ENCODE results near the gene KRTAP10-2. TPM values are rescaled to one million over a fixed set of nuclear protein-coding genes. Genes with fewer than 3 reads are reported as not detected.

KRTAP10-2 gene
- total RNA-seq, 1 experiment from 2014 or later, result not detected

GRCh38 chr21:44511938-44512275 lies 39.4 kb downstream of the KRTAP10-2 start:
- no peaks in the 10 kb centered on the region for H3K23me2 ChIP-seq (ENCODE audit: insufficient read length, low read depth, low read length, poor library complexity, severe bottlenecking)
- H3K27ac ChIP-seq (ENCODE audit: insufficient read length, low read depth, low read length), result no peak overlapping the region
- no peak overlapping the region for H3T11ph ChIP-seq (ENCODE audit: low read length)
- no peak overlapping the region for H4K5ac ChIP-seq (ENCODE audit: insufficient read length, low read depth, low read length)
- H4K91ac ChIP-seq (ENCODE audit: insufficient read length, low read depth, low read length), result no peak overlapping the region
- H3K9me3 Mint-ChIP-seq, result no peaks in the 10 kb centered on the region
- no peak overlapping the region for H3K27ac Mint-ChIP-seq
- peaks cover 0 to 6% of the 10 kb centered on the region in 2 experiments; a peak in 2 of 4 replicates for H3K4me1 Mint-ChIP-seq
- no peak overlapping the region for H3K56ac ChIP-seq (ENCODE audit: insufficient read length, low read depth, low read length)
- no peak overlapping the region for H3K23ac ChIP-seq (ENCODE audit: insufficient read length, low read depth, low read length)
- no peak overlapping the region for H2BK5ac ChIP-seq (ENCODE audit: insufficient read length, low read length)
- H3K4me3 Mint-ChIP-seq, result no peak overlapping the region
- no peaks in the 10 kb centered on the region for H3K27me3 Mint-ChIP-seq (ENCODE audit: low read depth)
- H2BK15ac ChIP-seq (ENCODE audit: low read depth, low read length), result no peak overlapping the region
- no peak overlapping the region for H2BK120ac ChIP-seq (ENCODE audit: low read depth, low read length, poor library complexity, severe bottlenecking)
- H3K9ac ChIP-seq (ENCODE audit: extremely low read depth, insufficient read length, low read length), result no peak overlapping the region
- H3K4ac ChIP-seq (ENCODE audit: low read depth, low read length), result no peak overlapping the region
- no CpG with 5 or more reads among the region's 8 CpGs for WGBS (ENCODE audit: extremely low coverage, insufficient read length, low lambda C conversion rate)
- no peaks in the 10 kb centered on the region for H3K9me3 ChIP-seq (ENCODE audit: control insufficient read depth, low read depth, low read length)
- H3K79me1 ChIP-seq (ENCODE audit: insufficient read depth, low read depth, low read length, poor library complexity, severe bottlenecking), result no peaks in the 10 kb centered on the region
- no peak overlapping the region for H4K8ac ChIP-seq (replicated peaks; ENCODE audit: insufficient read length, low read depth, low read length)
- no peak overlapping the region for H3K14ac ChIP-seq (ENCODE audit: insufficient read depth, low read length)
- peaks cover 2% of the 10 kb centered on the region for H4K20me1 ChIP-seq (ENCODE audit: control insufficient read depth, insufficient read depth, insufficient read length)
- H3K4me1 ChIP-seq (ENCODE audit: insufficient read depth, low read length), result no peaks in the 10 kb centered on the region
- no peak overlapping the region for H3K18ac ChIP-seq (ENCODE audit: insufficient read length, low read depth, low read length)
- no peak overlapping the region for H2BK12ac ChIP-seq (ENCODE audit: insufficient read length, low read depth, low read length)
- peaks cover 0 to 7% (median 3%) of the 10 kb centered on the region in 3 experiments; a peak in 5 of 7 replicates for H3K36me3 Mint-ChIP-seq (ENCODE audit: insufficient read depth in 1 of 3, low read depth in 3 of 3)
- H2AK5ac ChIP-seq (ENCODE audit: insufficient read length, low read length), result no peak overlapping the region
- H3K27me3 ChIP-seq (ENCODE audit: insufficient read depth, low read length), result no peaks in the 10 kb centered on the region
- DNase-seq, result no peak
- no peak overlapping the region for H2BK20ac ChIP-seq (ENCODE audit: low read depth, low read length, poor library complexity, severe bottlenecking)
- no peak overlapping the region for H3K4me2 ChIP-seq (ENCODE audit: insufficient read depth, insufficient read length, low read length)
- H2AFZ ChIP-seq (ENCODE audit: low read length), result no peak overlapping the region
- no peaks in the 10 kb centered on the region for H3K79me2 ChIP-seq (ENCODE audit: insufficient read depth, low read length)
- no peak for TF ChIP-seq CTCF (conservative IDR thresholded peaks at IDR 0.05)
